Chondrocyte (in vitro differentiated cells): ENCODE data around the gene ECSCR. TPM values are rescaled to one million over a fixed set of nuclear protein-coding genes. Genes with fewer than 3 reads are reported as not detected.
"Not testable (repeated sequence)": the region's sequence is repeated elsewhere in the genome, so short reads cannot be mapped to it uniquely, and the experiment has no call there.

Source experiments
- DNase-seq: peaks from one replicate; pipeline ENCODE4 v3.0.0; 2021; ENCODE audit warnings: mixed read lengths, low spot score
- H3K27ac Mint-ChIP-seq: one replicate; pipeline ENCODE4 v1.8.0; 2021; ENCODE audit warnings: mild to moderate bottlenecking, moderate library complexity, mixed read lengths; ENCODE audit not compliant: unreplicated experiment
- H3K27me3 Mint-ChIP-seq: 2 replicates; pipeline ENCODE4 v1.8.0; 2021; ENCODE audit warnings: low read depth, mixed read lengths
- H3K36me3 Mint-ChIP-seq: 2 replicates; pipeline ENCODE4 v1.8.0; 2021; ENCODE audit warnings: low read depth, mixed read lengths
- H3K4me1 Mint-ChIP-seq: 2 replicates; pipeline ENCODE4 v1.8.0; 2021; ENCODE audit warnings: low read depth, mild to moderate bottlenecking, mixed read lengths
- H3K4me3 Mint-ChIP-seq: one replicate; pipeline ENCODE4 v1.8.0; 2021; ENCODE audit warnings: mild to moderate bottlenecking, moderate library complexity, mixed read lengths; ENCODE audit not compliant: unreplicated experiment
- H3K9me3 Mint-ChIP-seq: 2 replicates; pipeline ENCODE4 v1.8.0; 2021; ENCODE audit warnings: low read depth, mixed read lengths
- long read RNA-seq: library from polyadenylated mRNA; stranded (forward); transcript quantifications from one replicate; pipeline ENCODE4 v2.0.0, GENCODE V29; 2021
- total RNA-seq: library from RNA; stranded (reverse); gene quantifications from 3 replicates; pipeline ENCODE4 v1.2.1, GENCODE V29; 2021
- TF ChIP-seq, protein P1 (sequence below): fragments of 200-600 bp; sonication (generic); IDR thresholded peaks from 2 replicates; pipeline ENCODE4 v1.5.0; 2021; ENCODE audit warnings: antibody characterized with exemption, mild to moderate bottlenecking, moderate library complexity

The ECSCR gene
- 0.62 TPM in 1 of 3 replicates, not detected in the others for total RNA-seq
- long read RNA-seq, partial matches to known transcripts = 0 of 1 reads
- long read RNA-seq, other reads (novel, unspliced or antisense) = 0 of 1 reads

- TF ChIP-seq, protein P1, sequence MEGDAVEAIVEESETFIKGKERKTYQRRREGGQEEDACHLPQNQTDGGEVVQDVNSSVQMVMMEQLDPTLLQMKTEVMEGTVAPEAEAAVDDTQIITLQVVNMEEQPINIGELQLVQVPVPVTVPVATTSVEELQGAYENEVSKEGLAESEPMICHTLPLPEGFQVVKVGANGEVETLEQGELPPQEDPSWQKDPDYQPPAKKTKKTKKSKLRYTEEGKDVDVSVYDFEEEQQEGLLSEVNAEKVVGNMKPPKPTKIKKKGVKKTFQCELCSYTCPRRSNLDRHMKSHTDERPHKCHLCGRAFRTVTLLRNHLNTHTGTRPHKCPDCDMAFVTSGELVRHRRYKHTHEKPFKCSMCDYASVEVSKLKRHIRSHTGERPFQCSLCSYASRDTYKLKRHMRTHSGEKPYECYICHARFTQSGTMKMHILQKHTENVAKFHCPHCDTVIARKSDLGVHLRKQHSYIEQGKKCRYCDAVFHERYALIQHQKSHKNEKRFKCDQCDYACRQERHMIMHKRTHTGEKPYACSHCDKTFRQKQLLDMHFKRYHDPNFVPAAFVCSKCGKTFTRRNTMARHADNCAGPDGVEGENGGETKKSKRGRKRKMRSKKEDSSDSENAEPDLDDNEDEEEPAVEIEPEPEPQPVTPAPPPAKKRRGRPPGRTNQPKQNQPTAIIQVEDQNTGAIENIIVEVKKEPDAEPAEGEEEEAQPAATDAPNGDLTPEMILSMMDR = no peak
- Mint-ChIP-seq H3K4me1 (peaks cover 48% of the 10 kb centered on the region), H3K27me3 (no peaks in the 10 kb centered on the region), H3K4me3 (no peak within 1 kb of the TSS), H3K27ac (peak within 1 kb of the TSS; percentile 36), H3K9me3 (no peaks in the 10 kb centered on the region), H3K36me3 (no peaks in the 10 kb centered on the region)
- no peak for DNase-seq
Observed at GRCh38 chr5:139462586-139463276, at the start of gene ECSCR. Gene ECSCR (minus strand): TSS chr5:139462743. CDS start chr5:139462670, 73 bp downstream.

GRCh38 chr5:139504722-139505121 is 42.2 kb upstream of the ECSCR start:
- DNase-seq, H3K36me3 Mint-ChIP-seq, H3K27ac Mint-ChIP-seq, H3K9me3 Mint-ChIP-seq, H3K27me3 Mint-ChIP-seq, H3K4me1 Mint-ChIP-seq, H3K4me3 Mint-ChIP-seq: not testable (repeated sequence)

DNA sequence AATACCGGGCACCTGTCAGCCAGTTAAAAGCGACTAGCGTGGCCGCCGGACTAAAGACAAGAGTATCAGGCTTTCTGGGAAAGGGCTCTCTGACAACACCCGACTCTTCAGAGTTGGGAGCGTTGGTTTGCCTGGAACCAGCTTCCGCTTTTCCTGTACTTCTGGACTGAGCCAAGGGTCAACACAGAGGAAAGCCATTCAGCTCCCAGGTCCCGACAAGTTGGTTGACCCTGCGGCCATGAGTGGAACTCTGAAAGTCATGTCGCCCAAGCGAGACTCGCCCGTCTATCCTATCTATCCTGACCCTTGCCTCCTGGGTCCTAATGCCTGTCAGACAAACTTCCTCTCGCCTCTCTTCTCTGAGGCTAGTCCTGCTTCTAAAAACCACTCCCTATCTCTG is 41.3 kb upstream of the ECSCR start:
- not testable (repeated sequence) for H3K36me3 Mint-ChIP-seq, DNase-seq, H3K4me1 Mint-ChIP-seq, H3K27ac Mint-ChIP-seq, H3K4me3 Mint-ChIP-seq, H3K27me3 Mint-ChIP-seq, H3K9me3 Mint-ChIP-seq

DNA sequence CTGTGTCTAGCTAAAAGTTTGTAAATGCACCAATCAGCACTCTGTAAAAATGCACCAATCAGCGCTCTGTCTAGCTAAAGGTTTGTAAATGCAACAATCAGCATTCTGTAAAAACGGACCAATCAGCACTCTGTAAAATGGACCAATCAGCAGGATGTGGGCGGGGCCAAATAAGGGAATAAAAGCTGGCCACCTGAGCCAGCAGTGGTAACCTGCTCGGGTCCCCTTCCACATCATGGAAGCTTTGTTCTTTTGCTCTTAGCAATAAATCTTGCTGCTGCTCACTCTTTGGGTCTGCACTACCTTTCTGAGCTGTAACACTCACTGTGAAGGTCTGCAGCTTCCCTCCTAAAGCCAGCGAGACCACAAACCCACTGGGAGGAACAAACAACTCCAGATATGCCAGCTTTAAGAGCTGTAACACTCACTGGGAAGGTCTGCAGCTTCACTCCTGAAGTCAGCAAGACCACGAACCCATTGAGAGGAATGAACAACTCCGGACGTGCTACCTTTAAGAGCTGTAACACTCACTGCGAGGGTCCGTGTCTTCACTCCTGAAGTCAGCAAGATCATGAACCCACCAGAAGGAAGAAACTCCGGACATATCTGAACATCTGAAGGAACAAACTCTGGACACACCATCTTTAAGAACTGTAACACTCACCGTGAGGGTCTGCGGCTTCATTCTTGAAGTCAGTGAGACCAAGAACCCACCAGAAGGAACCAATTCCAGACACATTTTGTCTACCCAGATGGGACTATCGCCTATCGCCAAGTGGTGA is 40.7 kb upstream of the ECSCR start:
- H3K27me3 Mint-ChIP-seq, H3K4me3 Mint-ChIP-seq, DNase-seq: not testable (repeated sequence)

GRCh38 chr5:139501381-139501780 is 38.8 kb upstream of the ECSCR start:
- DNase-seq = peak; percentile 2
- peaks cover 2% of the 10 kb centered on the region for H3K4me1 Mint-ChIP-seq
- TF ChIP-seq, protein P1 = no peak
- H3K4me3 Mint-ChIP-seq = no peak overlapping the region
- peaks cover 6% of the 10 kb centered on the region for H3K27me3 Mint-ChIP-seq
- H3K27ac Mint-ChIP-seq = no peak overlapping the region
- no peaks in the 10 kb centered on the region for H3K9me3 Mint-ChIP-seq
- H3K36me3 Mint-ChIP-seq = no peaks in the 10 kb centered on the region

More for the DNA sequence above, 40.7 kb upstream of the ECSCR start:
- not testable (repeated sequence) for H3K36me3 Mint-ChIP-seq, H3K27ac Mint-ChIP-seq, H3K4me1 Mint-ChIP-seq, H3K9me3 Mint-ChIP-seq

DNA sequence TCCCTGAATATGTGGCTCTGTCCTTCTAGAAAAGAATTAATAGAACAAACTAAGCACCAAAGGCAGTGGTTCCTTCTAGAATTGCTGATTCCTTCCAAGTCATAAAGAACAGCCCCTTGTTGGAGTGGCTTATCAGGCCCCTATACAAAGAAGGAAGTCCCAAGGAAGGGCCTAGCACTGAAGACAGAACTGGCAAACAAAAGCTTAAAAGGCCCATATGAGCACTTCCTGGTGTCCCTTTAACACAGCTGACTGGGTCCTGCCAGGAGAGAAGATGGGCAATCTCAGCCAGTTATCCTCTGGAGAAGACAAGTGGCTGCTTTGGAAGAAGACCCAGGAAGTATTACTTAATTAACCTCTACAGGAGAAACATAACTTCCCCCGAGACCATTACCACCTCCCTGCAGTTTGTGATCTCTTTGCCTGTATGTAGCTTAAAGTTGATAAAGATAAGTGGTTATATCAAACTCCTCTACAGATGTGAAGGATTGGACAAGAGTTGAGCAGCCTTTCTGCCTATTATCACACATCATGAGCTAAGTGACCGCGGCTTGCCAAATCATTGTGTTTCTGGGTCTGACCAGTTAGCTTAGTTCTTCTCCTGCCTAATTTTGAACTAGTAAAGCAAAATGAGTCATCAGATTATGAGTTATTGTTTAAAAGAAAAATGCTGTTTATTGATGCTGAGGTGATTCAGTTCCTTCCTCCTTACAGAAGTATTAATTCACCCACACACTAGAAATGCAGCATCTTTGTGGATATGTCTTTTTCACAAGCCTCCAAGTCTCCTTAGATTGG is 33.3 kb upstream of the ECSCR start:
- Mint-ChIP-seq H3K36me3 (no peaks in the 10 kb centered on the region), H3K27me3 (no peaks in the 10 kb centered on the region), H3K4me1 (peaks cover 24% of the 10 kb centered on the region), H3K9me3 (no peaks in the 10 kb centered on the region), H3K4me3 (no peak overlapping the region), H3K27ac (no peak overlapping the region)
- TF ChIP-seq, protein P1 = no peak
- no peak for DNase-seq
